Endothelial cell of umbilical vein (primary cell): ENCODE data around the gene MSH3. TPM values are rescaled to one million over a fixed set of nuclear protein-coding genes. Genes with fewer than 3 reads are reported as not detected.

ENCODE experiments used
- BruUV-seq: library from RNA; stranded (reverse); fragments of 400-500 nt; replicated peaks from 2 replicates; lab custom pipeline; 2021; lab: Mats Ljungman, UMichigan
- CTCF ChIA-PET: fragments of 300-600, 350-600 bp; sonication (Branson Sonifier 250); formaldehyde crosslinking; loops from one replicate; lab custom pipeline; 2021; ENCODE audit warnings: antibody characterized with exemption, inconsistent platforms; lab: Charles Lee
- POLR2A ChIA-PET: fragments of 300-600, 350-600 bp; sonication (Branson Sonifier 250); formaldehyde crosslinking; loops from one replicate; lab custom pipeline; 2021; ENCODE audit warnings: antibody characterized with exemption, inconsistent platforms; lab: Charles Lee
- DNase-seq: peaks from one replicate; pipeline ENCODE4 v3.0.0-alpha.2; 2011; ENCODE audit warnings: low read depth, low spot score
- FAIRE-seq: peaks from 2 replicates; lab custom pipeline; 2011; peaks lifted over from hg19 to GRCh38; lab: Jason Lieb, UNC
- H2AFZ ChIP-seq: 2 replicates; pipeline ENCODE4 v1.6.0; 2012; ENCODE audit warnings: low read depth, low read length, control low read depth, inconsistent platforms
- H3K27ac ChIP-seq: 2 replicates; pipeline ENCODE4 v1.5.1; 2011; ENCODE audit warnings: low read depth, mild to moderate bottlenecking, control low read depth, low read length, moderate library complexity; ENCODE audit not compliant: insufficient read depth
- H3K27me3 ChIP-seq, 2 experiments: 2 replicates each; pipeline versions ENCODE4 v1.6.0 to v1.6.1; 2011; ENCODE audit warnings: low read length in 2 of 2, mixed read lengths in 1 of 2; ENCODE audit not compliant: control insufficient read depth in 2 of 2, insufficient read depth in 2 of 2
- H3K36me3 ChIP-seq, 2 experiments: 2 replicates in 1 of 2; 3 replicates in 1 of 2; pipeline ENCODE4 v1.5.1; 2011; ENCODE audit warnings: low read length in 2 of 2, mild to moderate bottlenecking in 1 of 2, moderate library complexity in 1 of 2; ENCODE audit not compliant: control insufficient read depth in 2 of 2, insufficient read depth in 2 of 2; ENCODE audit errors: extremely low read depth in 1 of 2
- H3K4me1 ChIP-seq: 3 replicates; pipeline ENCODE4 v1.5.1; 2011; ENCODE audit warnings: mild to moderate bottlenecking, low read length; ENCODE audit not compliant: control insufficient read depth, insufficient read depth; ENCODE audit errors: extremely low read depth
- H3K4me2 ChIP-seq: 2 replicates; pipeline ENCODE4 v1.6.1; 2011; ENCODE audit warnings: low read length, control low read depth, mixed read lengths; ENCODE audit not compliant: insufficient read depth
- H3K4me3 ChIP-seq, 3 experiments: fragments of 200-600 bp in 1 of 3; sonication (generic), shearing (Covaris generic) in 1 of 3; replicated peaks in 1 of 3; 2 replicates each; pipeline ENCODE4 v1.5.1; 2011 to 2016; ENCODE audit warnings: control low read depth in 3 of 3, low read length in 3 of 3, mild to moderate bottlenecking in 2 of 3, inconsistent platforms in 1 of 3, low read depth in 1 of 3, moderate library complexity in 1 of 3; ENCODE audit not compliant: insufficient read depth in 1 of 3
- H3K79me2 ChIP-seq: 2 replicates; pipeline ENCODE4 v1.6.0; 2012; ENCODE audit warnings: low read length, inconsistent platforms; ENCODE audit not compliant: control insufficient read depth, insufficient read depth
- H3K9ac ChIP-seq: replicated peaks from 2 replicates; pipeline ENCODE3; 2011; ENCODE audit warnings: low read length, control low read depth; ENCODE audit not compliant: insufficient read depth; ENCODE audit errors: extremely low read depth
- H3K9me1 ChIP-seq: replicated peaks from 3 replicates; pipeline ENCODE4 v1.6.0; 2011; ENCODE audit warnings: mild to moderate bottlenecking, low read length; ENCODE audit not compliant: control insufficient read depth, insufficient read depth; ENCODE audit errors: extremely low read depth
- H3K9me3 ChIP-seq: replicated peaks from 2 replicates; pipeline ENCODE4 v1.5.1; 2012; ENCODE audit warnings: low read length, inconsistent platforms; ENCODE audit not compliant: control insufficient read depth, insufficient read depth
- H4K20me1 ChIP-seq: replicated peaks from 2 replicates; pipeline ENCODE3; 2011; ENCODE audit warnings: mild to moderate bottlenecking, low read length; ENCODE audit not compliant: control insufficient read depth, insufficient read depth; ENCODE audit errors: extremely low read depth
- CTCF ChIP-seq, 2 donors: IDR thresholded peaks; 1 replicate in 1 of 2; 2 replicates in 1 of 2; pipeline ENCODE4 v1.5.1; 2011; ENCODE audit warnings: low read length in 2 of 2, mild to moderate bottlenecking in 2 of 2, moderate library complexity in 2 of 2, control low read depth in 1 of 2, inconsistent platforms in 1 of 2, low read depth in 1 of 2; ENCODE audit not compliant: insufficient read depth in 1 of 2; ENCODE audit errors: extremely low read depth in 1 of 2
- EZH2 ChIP-seq: IDR thresholded peaks from 2 replicates; pipeline ENCODE4 v1.6.1; 2012; ENCODE audit warnings: borderline replicate concordance, low read depth, mild to moderate bottlenecking, moderate library complexity, low read length, inconsistent platforms; ENCODE audit not compliant: severe bottlenecking
- FOS ChIP-seq: IDR thresholded peaks from 2 replicates; pipeline ENCODE4 v1.6.1; 2011; ENCODE audit warnings: mild to moderate bottlenecking, low read length, moderate library complexity, borderline replicate concordance; ENCODE audit not compliant: insufficient read depth
- GATA2 ChIP-seq: IDR thresholded peaks from 2 replicates; pipeline ENCODE4 v1.7.0; 2011; ENCODE audit warnings: low read depth, mild to moderate bottlenecking, moderate library complexity, mixed read lengths, low read length; ENCODE audit not compliant: insufficient read length, insufficient read depth
- JUN ChIP-seq: IDR thresholded peaks from 2 replicates; pipeline ENCODE4 v1.6.1; 2011; ENCODE audit warnings: borderline replicate concordance, low read depth; ENCODE audit not compliant: insufficient read length, insufficient read depth
- MAX ChIP-seq: IDR thresholded peaks from 2 replicates; pipeline ENCODE4 v1.6.1; 2011; ENCODE audit not compliant: insufficient read depth, insufficient read length
- MYC ChIP-seq: IDR thresholded peaks from one replicate; pipeline ENCODE4 v1.6.1; 2011; ENCODE audit warnings: mild to moderate bottlenecking, low read depth, low read length
- POLR2A ChIP-seq: IDR thresholded peaks from 2 replicates; pipeline ENCODE4 v1.6.1; 2012; ENCODE audit warnings: low read depth, mild to moderate bottlenecking, control low read depth, low read length
- POLR2AphosphoS5 ChIP-seq: IDR thresholded peaks from 2 replicates; pipeline ENCODE4 v1.6.1; 2012; ENCODE audit warnings: low read depth, mild to moderate bottlenecking, control low read depth, low read length, moderate library complexity; ENCODE audit not compliant: insufficient read depth
- dilution Hi-C: fragments of 300-500 bp; cut with MboI; formaldehyde crosslinking; loops from one replicate; pipeline ENCODE4 v1.15.0; 2019; ENCODE audit warnings: low sequenced_read_pairs; ENCODE audit not compliant: extremely low pct_ligation_motif_present
- intact Hi-C: fragments of 100-400 bp; cut with micrococcal nuclease; formaldehyde crosslinking; loops from one replicate; pipeline ENCODE4 v1.10.0; 2022
- polyA plus RNA-seq, 4 experiments: library from polyadenylated mRNA; depleted of rRNA in 3 of 4; stranded (reverse) in 3 of 4; unstranded in 1 of 4; fragments of >200 nt; gene quantifications; 2 replicates each; pipeline versions ENCODE4 v1.2.1 to v1.2.3, GENCODE V29; 2011 to 2012; ENCODE audit warnings: missing spikeins in 1 of 4
- total RNA-seq: library from RNA; stranded (reverse); gene quantifications from 2 replicates; pipeline ENCODE4 v1.2.3, GENCODE V29; 2021

The MSH3 gene
- total and polyA plus RNA-seq, 2 donors (not counting 3 experiments of a cell fraction or from before 2014, with no cell fraction given): 2.0 to 13.0 TPM

DNA sequence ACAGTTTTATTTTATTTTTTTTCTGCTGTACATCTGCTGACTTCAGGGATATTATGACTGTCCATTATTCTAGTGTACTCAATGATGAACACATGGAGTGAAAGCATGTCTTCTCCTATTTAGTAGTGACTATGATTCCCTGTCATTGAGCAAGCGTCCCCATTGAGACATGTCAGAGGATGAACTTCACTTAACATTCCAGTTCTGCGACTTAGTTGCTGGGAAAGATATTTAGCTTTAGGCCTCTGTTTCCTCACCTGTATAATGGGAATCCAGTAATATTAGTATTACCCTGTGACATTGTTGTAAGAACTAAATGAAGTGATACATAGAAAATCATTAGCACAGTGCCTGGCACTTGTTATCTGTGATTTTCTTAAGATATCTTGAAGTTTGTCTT, 145.1 kb downstream of the MSH3 start:
- H4K20me1 ChIP-seq: no peaks in the 10 kb centered on the region
- no peak for DNase-seq
- H3K4me1 ChIP-seq: no peaks in the 10 kb centered on the region
- H3K9me3 ChIP-seq: no peaks in the 10 kb centered on the region
- H3K79me2 ChIP-seq: no peaks in the 10 kb centered on the region
- no peak for FAIRE-seq
- H3K9ac ChIP-seq: no peak overlapping the region
- no peaks in the 10 kb centered on the region for H3K27me3 ChIP-seq
- CTCF ChIA-PET: interaction anchor here (1.9 kb wide), 1 partner anchor 308 kb away, joined by 4 read pairs; no protein-coding TSS in a partner anchor
- H3K4me2 ChIP-seq: no peak overlapping the region
- no peaks in the 10 kb centered on the region for H3K9me1 ChIP-seq
- H3K36me3 ChIP-seq: peaks cover 0 to 2% of the 10 kb centered on the region in 2 experiments
- H2AFZ ChIP-seq: no peak overlapping the region
- no peak for TF ChIP-seq EZH2
- TF ChIP-seq MAX: no peak
- no peak for TF ChIP-seq JUN
- TF ChIP-seq FOS: no peak
- TF ChIP-seq MYC: no peak
- TF ChIP-seq POLR2A: no peak
- TF ChIP-seq GATA2: no peak
- TF ChIP-seq POLR2AphosphoS5: no peak
- TF ChIP-seq CTCF (IDR thresholded peaks at IDR 0.05; ENCODE audit: extremely low read depth in 1 of 2, insufficient read depth in 1 of 2, low read depth in 1 of 2, low read length in 2 of 2): no peak
- intact Hi-C loops (no loop called here), dilution Hi-C loops (no loop called here)
- H3K27ac ChIP-seq: no peak overlapping the region
- BruUV-seq: no TSS peak
- POLR2A ChIA-PET: no interaction called here
- no peak overlapping the region for H3K4me3 ChIP-seq
